ENCODE measurements around the gene MN1.
"Not testable (repeated sequence)": the region's sequence is repeated elsewhere in the genome, so short reads cannot be mapped to it uniquely, and the experiment has no call there.

Gene MN1

GRCh38 chr22:27761665-27762064, 39.9 kb downstream of the MN1 start:
- no peak for DNase-seq (ENCODE audit: low read depth in 2 of 2)

GRCh38 chr22:27761000-27761399, 40.6 kb downstream of the MN1 start:
- DNase-seq (ENCODE audit: low read depth in 2 of 2): no peak

- no peak for DNase-seq (ENCODE audit: low read depth in 2 of 2)
Measured at GRCh38 chr22:27760474-27760873, 41.1 kb downstream of the MN1 start.

GRCh38 chr22:27757928-27758525, 43.5 kb downstream of the MN1 start:
- DNase-seq (ENCODE audit: low read depth in 2 of 2): no peak

GRCh38 chr22:27756212-27756660, 45.3 kb downstream of the MN1 start:
- no peak for DNase-seq (ENCODE audit: low read depth in 2 of 2)

GRCh38 chr22:27755521-27756211, 45.9 kb downstream of the MN1 start:
- no peak for DNase-seq (ENCODE audit: low read depth in 2 of 2)

- no peak for DNase-seq (ENCODE audit: low read depth in 2 of 2)
Measured at GRCh38 chr22:27754888-27755480, 46.6 kb downstream of the MN1 start.

- no peak for DNase-seq (ENCODE audit: low read depth in 2 of 2)
Measured at GRCh38 chr22:27754247-27754887, 47.2 kb downstream of the MN1 start.

GRCh38 chr22:27752771-27753170, 48.8 kb downstream of the MN1 start:
- DNase-seq (ENCODE audit: low read depth in 2 of 2): no peak

GRCh38 chr22:27752141-27752540, 49.4 kb downstream of the MN1 start:
- DNase-seq (ENCODE audit: low read depth in 2 of 2): no peak

- DNase-seq (ENCODE audit: low read depth in 2 of 2): no peak
Measured at GRCh38 chr22:27751277-27752070, 50.1 kb downstream of the MN1 start.

GRCh38 chr22:27750584-27751265, 50.8 kb downstream of the MN1 start:
- DNase-seq (ENCODE audit: low read depth in 2 of 2): no peak

- no peak for DNase-seq (ENCODE audit: low read depth in 2 of 2)
Measured at GRCh38 chr22:27749597-27750225, 51.8 kb downstream of the MN1 start.

- DNase-seq (ENCODE audit: low read depth in 2 of 2): no peak
Measured at GRCh38 chr22:27748751-27749191, 52.8 kb downstream of the MN1 start.

- no peak for DNase-seq (ENCODE audit: low read depth in 2 of 2)
Measured at GRCh38 chr22:27748349-27748748, 53.2 kb downstream of the MN1 start.

- DNase-seq (ENCODE audit: low read depth in 2 of 2): no peak
Measured at GRCh38 chr22:27747396-27748221, 53.9 kb downstream of the MN1 start.

- DNase-seq (ENCODE audit: low read depth in 2 of 2): no peak
Measured at GRCh38 chr22:27746918-27747317, 54.6 kb downstream of the MN1 start.

GRCh38 chr22:27745809-27746208, 55.7 kb downstream of the MN1 start:
- DNase-seq (ENCODE audit: low read depth in 2 of 2): no peak

- DNase-seq (ENCODE audit: low read depth in 2 of 2): no peak
Measured at GRCh38 chr22:27745154-27745553, 56.4 kb downstream of the MN1 start.

- DNase-seq (ENCODE audit: low read depth in 2 of 2): not testable (repeated sequence)
Measured at GRCh38 chr22:27744078-27744477, 57.5 kb downstream of the MN1 start.

Data from stimulated activated CD4-positive, alpha-beta T cell treated with anti-CD3 and anti-CD28 coated beads, Interleukin-1b, Interleukin-23, amount 100 ng/mL, for 4 hours (primary cell).